ENCODE data around the gene ERCC2. TPM values are rescaled to one million over a fixed set of nuclear protein-coding genes. Genes with fewer than 3 reads are reported as not detected.

The ERCC2 gene
- total RNA-seq, 1 donor from 2014 or later: 13.7 TPM

- TF ChIP-seq CTCF (IDR thresholded peaks at IDR 0.05): no peak
- ATAC-seq (no peak), DNase-seq (no peak)
- Histone ChIP-seq H3K4me3 (peak overlapping the region; percentile 77), H3K36me3 (no peaks in the 10 kb centered on the region), H3K4me1 (peaks cover 25% of the 10 kb centered on the region), H3K9me3 (no peaks in the 10 kb centered on the region), H3K27ac (no peak overlapping the region), H3K27me3 (no peaks in the 10 kb centered on the region)
- intact Hi-C loops (cut with DNase I): no loop called here
Measured at GRCh38 chr19:45407091-45407375, 36.7 kb upstream of the ERCC2 start.

DNA sequence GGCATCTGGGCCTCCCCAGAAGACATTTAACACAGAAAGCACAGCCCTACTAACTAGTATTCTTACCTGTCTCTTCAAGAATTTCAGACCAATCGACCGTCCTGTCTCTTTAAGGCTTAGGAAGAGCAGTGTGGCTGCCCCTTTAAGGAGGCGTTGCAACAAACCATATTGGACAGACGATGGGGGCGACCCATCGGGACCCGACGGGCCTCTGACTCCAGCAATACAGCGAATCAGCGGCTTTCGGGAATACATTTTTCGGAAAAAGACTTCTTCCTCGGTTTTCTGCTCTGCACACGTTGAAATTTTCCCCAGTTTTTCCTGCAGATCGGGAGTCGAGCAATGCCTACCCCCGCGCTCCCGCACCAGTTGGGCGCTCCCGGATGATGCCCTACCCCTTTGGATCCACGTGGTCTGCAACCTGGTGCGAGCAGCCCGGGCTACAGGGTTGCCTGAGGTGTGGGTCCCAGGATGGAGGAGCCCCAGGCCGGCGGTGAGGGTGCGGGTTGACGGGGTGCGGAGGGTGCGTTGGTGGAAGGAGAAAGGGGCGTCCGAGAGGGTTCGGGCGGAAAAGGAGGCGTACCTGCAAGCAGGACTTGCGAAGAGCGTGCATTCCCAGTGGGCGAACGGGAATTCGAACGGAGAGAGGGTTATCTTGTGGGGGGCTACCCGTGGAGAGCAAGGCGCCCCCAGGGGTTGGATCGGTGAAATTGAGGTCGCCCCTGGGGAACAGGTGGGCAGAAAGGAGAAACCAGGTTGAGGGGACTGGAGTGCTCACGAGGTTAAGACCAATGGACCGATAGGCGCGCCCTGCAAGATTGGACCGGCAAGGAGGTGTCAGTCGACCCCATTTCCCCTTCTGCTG is 36.1 kb upstream of the ERCC2 start, which contains the start of gene POLR1G:
POLR1G (plus strand) TSS at position 419 of the 865 bp plus-strand sequence; CDS start at position 472, 53 bp downstream.
- DNase-seq (peak; percentile 90), ATAC-seq (peak; percentile 66)
- Histone ChIP-seq H3K4me3 (peak within 1 kb of the TSS; percentile 77), H3K9me3 (no peaks in the 10 kb centered on the region), H3K27me3 (no peaks in the 10 kb centered on the region), H3K36me3 (no peaks in the 10 kb centered on the region), H3K27ac (peak within 1 kb of the TSS; percentile 97), H3K4me1 (peaks cover 25% of the 10 kb centered on the region)
- no peak for TF ChIP-seq CTCF (IDR thresholded peaks at IDR 0.05)
- intact Hi-C loops (cut with DNase I): no loop called here

- Histone ChIP-seq H3K36me3 (no peaks in the 10 kb centered on the region), H3K4me3 (peak overlapping the region; percentile 77), H3K27me3 (no peaks in the 10 kb centered on the region), H3K9me3 (no peaks in the 10 kb centered on the region), H3K4me1 (peaks cover 25% of the 10 kb centered on the region), H3K27ac (peak overlapping the region; percentile 97)
- DNase-seq (peak; percentile 95), ATAC-seq (peak; percentile 75)
- no peak for TF ChIP-seq CTCF (IDR thresholded peaks at IDR 0.05)
- intact Hi-C loops (cut with DNase I): no loop called here
Measured at GRCh38 chr19:45405435-45406225, 35.3 kb upstream of the ERCC2 start.

DNA sequence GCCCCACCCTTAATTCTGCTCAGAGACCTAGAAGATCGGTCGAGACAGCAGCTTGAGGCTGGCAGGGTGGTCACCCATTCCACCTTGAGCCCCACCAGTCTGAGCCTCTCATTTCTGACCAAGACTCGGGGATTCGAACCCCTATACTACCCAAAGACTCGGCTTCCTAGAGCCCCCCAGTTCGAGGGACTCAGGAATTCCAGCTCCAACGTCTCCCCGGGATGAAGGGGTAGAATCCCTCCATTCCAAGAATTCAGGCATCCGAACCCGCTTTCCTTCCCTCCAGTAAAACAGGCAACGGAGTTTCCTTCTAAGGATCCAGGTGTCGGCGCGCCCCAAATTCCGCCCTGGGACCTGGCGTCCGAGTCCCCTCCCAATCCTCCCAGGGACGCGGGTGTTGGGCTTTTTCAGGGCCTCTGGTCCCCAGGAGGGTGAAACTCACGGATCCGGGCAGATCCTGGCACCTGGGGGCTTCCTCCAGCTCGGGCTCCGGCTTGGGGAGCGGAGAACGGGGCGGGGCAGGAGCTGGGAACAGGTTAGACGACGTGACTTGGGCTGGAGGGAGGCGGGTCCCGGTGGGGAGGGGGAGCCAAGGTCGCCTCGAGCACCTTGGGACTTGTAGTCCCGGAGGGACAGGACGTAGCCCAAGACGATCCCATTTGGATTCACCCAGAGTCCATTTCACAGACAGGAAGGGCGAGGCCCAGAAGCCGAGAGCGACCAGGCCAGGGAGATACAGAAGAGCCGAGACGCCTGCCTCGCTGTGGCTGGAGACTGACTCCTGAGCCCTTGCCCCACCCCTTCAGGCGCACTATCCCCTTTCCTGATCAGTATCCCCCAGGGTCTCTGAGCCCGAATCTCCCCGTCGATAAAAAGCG is 34.4 kb upstream of the ERCC2 start, which contains the start of gene PPP1R13L:
PPP1R13L (minus strand) TSS at position 513 of the 878 bp plus-strand sequence. CDS start 6,751 bp downstream, outside the sequence.
- Histone ChIP-seq H3K36me3 (no peaks in the 10 kb centered on the region), H3K4me1 (peaks cover 25% of the 10 kb centered on the region), H3K27ac (peak within 1 kb of the TSS; percentile 97), H3K27me3 (no peaks in the 10 kb centered on the region), H3K4me3 (peak within 1 kb of the TSS; percentile 77), H3K9me3 (no peaks in the 10 kb centered on the region)
- no peak for TF ChIP-seq CTCF (IDR thresholded peaks at IDR 0.05)
- intact Hi-C loops (cut with DNase I): no loop called here
- DNase-seq: peak; percentile 95
- peak; percentile 81 for ATAC-seq
